Astrocyte (in vitro differentiated cells and primary cell): Measurements from ENCODE around the gene BANK1. TPM values are rescaled to one million over a fixed set of nuclear protein-coding genes. Genes with fewer than 3 reads are reported as not detected.

Experiments
- DNase-seq: peaks from one replicate; pipeline ENCODE4 v3.0.0-alpha.2; 2010; ENCODE audit warnings: low read depth
- FAIRE-seq: peaks from 2 replicates; lab custom pipeline; 2011; peaks lifted over from hg19 to GRCh38; lab: Jason Lieb, UNC
- H2AFZ ChIP-seq: 2 replicates; pipeline ENCODE4 v1.6.0; 2012; ENCODE audit warnings: low read depth, low read length, inconsistent platforms
- H3K27ac ChIP-seq: 2 replicates; pipeline ENCODE4 v1.5.1; 2011; ENCODE audit warnings: low read depth, low read length, inconsistent platforms
- H3K27me3 ChIP-seq: 2 replicates; pipeline ENCODE4 v1.6.0; 2011; ENCODE audit warnings: low read length, inconsistent platforms; ENCODE audit not compliant: insufficient read depth
- H3K36me3 ChIP-seq: 2 replicates; pipeline ENCODE4 v1.5.1; 2011; ENCODE audit warnings: low read length, inconsistent platforms; ENCODE audit not compliant: insufficient read depth
- H3K4me1 ChIP-seq: 2 replicates; pipeline ENCODE4 v1.5.1; 2011; ENCODE audit warnings: low read length, inconsistent platforms; ENCODE audit not compliant: insufficient read depth
- H3K4me2 ChIP-seq: 2 replicates; pipeline ENCODE4 v1.6.0; 2012; ENCODE audit warnings: low read length, inconsistent platforms
- H3K4me3 ChIP-seq: 2 replicates; pipeline ENCODE4 v1.5.1; 2011; ENCODE audit warnings: low read depth, mild to moderate bottlenecking, low read length, inconsistent platforms; ENCODE audit not compliant: insufficient read depth
- H3K79me2 ChIP-seq: 2 replicates; pipeline ENCODE4 v1.6.0; 2012; ENCODE audit warnings: mild to moderate bottlenecking, low read length, inconsistent platforms; ENCODE audit not compliant: insufficient read depth
- H3K9ac ChIP-seq: 2 replicates; pipeline ENCODE4 v1.6.0; 2012; ENCODE audit warnings: mild to moderate bottlenecking, low read length, inconsistent platforms
- H3K9me3 ChIP-seq: 2 replicates; pipeline ENCODE4 v1.5.1; 2012; ENCODE audit warnings: low read depth, mild to moderate bottlenecking, low read length, inconsistent platforms; ENCODE audit not compliant: insufficient read depth
- H4K20me1 ChIP-seq: 2 replicates; pipeline ENCODE4 v1.6.0; 2012; ENCODE audit warnings: low read length, inconsistent platforms; ENCODE audit not compliant: insufficient read depth
- H3K27ac Mint-ChIP-seq: one replicate; pipeline ENCODE4 v1.8.0; 2021; ENCODE audit warnings: mild to moderate bottlenecking, mixed read lengths; ENCODE audit not compliant: unreplicated experiment
- H3K27me3 Mint-ChIP-seq: one replicate; pipeline ENCODE4 v1.8.0; 2021; ENCODE audit warnings: low read depth, mixed read lengths; ENCODE audit not compliant: unreplicated experiment
- H3K36me3 Mint-ChIP-seq: one replicate; pipeline ENCODE4 v1.8.0; 2021; ENCODE audit warnings: low read depth, mixed read lengths; ENCODE audit not compliant: unreplicated experiment
- H3K4me1 Mint-ChIP-seq: one replicate; pipeline ENCODE4 v1.8.0; 2021; ENCODE audit warnings: low read depth, mixed read lengths; ENCODE audit not compliant: unreplicated experiment
- H3K4me3 Mint-ChIP-seq: one replicate; pipeline ENCODE4 v1.8.0; 2021; ENCODE audit warnings: mild to moderate bottlenecking, moderate library complexity, mixed read lengths; ENCODE audit not compliant: unreplicated experiment
- H3K9me3 Mint-ChIP-seq: one replicate; pipeline ENCODE4 v1.8.0; 2021; ENCODE audit warnings: mild to moderate bottlenecking, mixed read lengths; ENCODE audit not compliant: unreplicated experiment
- CTCF ChIP-seq: IDR thresholded peaks from 2 replicates; pipeline ENCODE4 v1.5.1; 2011; ENCODE audit warnings: low read depth, mild to moderate bottlenecking, inconsistent platforms, low read length, moderate library complexity; ENCODE audit not compliant: insufficient read depth
- EZH2 ChIP-seq: IDR thresholded peaks from 2 replicates; pipeline ENCODE4 v1.6.1; 2012; ENCODE audit warnings: mild to moderate bottlenecking, low read length, inconsistent platforms; ENCODE audit not compliant: insufficient read depth
- total RNA-seq: library from RNA; stranded (reverse); gene quantifications from 2 replicates; pipeline ENCODE4 v1.2.1, GENCODE V29; 2021

BANK1 gene
- total RNA-seq, 1 donor from 2014 or later, result 1.3 TPM

GRCh38 chr4:101807351-101807750 lies 16.8 kb downstream of the BANK1 start:
- Histone ChIP-seq H3K4me2 (no peak overlapping the region), H3K4me1 (no peaks in the 10 kb centered on the region), H3K36me3 (no peaks in the 10 kb centered on the region), H4K20me1 (no peaks in the 10 kb centered on the region), H3K79me2 (no peaks in the 10 kb centered on the region), H3K4me3 (no peak overlapping the region), H3K27me3 (no peaks in the 10 kb centered on the region), H3K27ac (no peak overlapping the region), H2AFZ (no peak overlapping the region), H3K9me3 (no peaks in the 10 kb centered on the region), H3K9ac (no peak overlapping the region)
- Mint-ChIP-seq H3K9me3 (no peaks in the 10 kb centered on the region), H3K27me3 (no peaks in the 10 kb centered on the region), H3K4me1 (peaks cover 2% of the 10 kb centered on the region), H3K36me3 (no peaks in the 10 kb centered on the region), H3K4me3 (no peak overlapping the region), H3K27ac (no peak overlapping the region)
- TF ChIP-seq EZH2 (no peak), CTCF (no peak)
- DNase-seq (no peak), FAIRE-seq (no peak)

GRCh38 chr4:101813604-101814003 lies 23.1 kb downstream of the BANK1 start:
- Mint-ChIP-seq H3K4me3 (no peak overlapping the region), H3K4me1 (peaks cover 3% of the 10 kb centered on the region), H3K27me3 (peaks cover 2% of the 10 kb centered on the region), H3K36me3 (no peaks in the 10 kb centered on the region), H3K9me3 (no peaks in the 10 kb centered on the region), H3K27ac (no peak overlapping the region)
- no peaks in the 10 kb centered on the region for H3K9me3 ChIP-seq
- no peak overlapping the region for H2AFZ ChIP-seq
- FAIRE-seq (no peak), DNase-seq (no peak)
- no peaks in the 10 kb centered on the region for H3K79me2 ChIP-seq
- no peaks in the 10 kb centered on the region for H3K36me3 ChIP-seq
- no peak overlapping the region for H3K4me2 ChIP-seq
- H3K4me1 ChIP-seq, result peaks cover 4% of the 10 kb centered on the region
- TF ChIP-seq CTCF (no peak), EZH2 (no peak)
- H3K27ac ChIP-seq, result no peak overlapping the region
- H3K9ac ChIP-seq, result no peak overlapping the region
- no peaks in the 10 kb centered on the region for H4K20me1 ChIP-seq
- H3K4me3 ChIP-seq, result no peak overlapping the region
- no peaks in the 10 kb centered on the region for H3K27me3 ChIP-seq

- Mint-ChIP-seq H3K27ac (peak overlapping the region; percentile 72), H3K9me3 (peaks cover 5% of the 10 kb centered on the region), H3K27me3 (peaks cover 2% of the 10 kb centered on the region), H3K36me3 (no peaks in the 10 kb centered on the region), H3K4me3 (no peak overlapping the region), H3K4me1 (peaks cover 13% of the 10 kb centered on the region)
- Histone ChIP-seq H3K4me3 (no peak overlapping the region), H3K9me3 (no peaks in the 10 kb centered on the region), H3K4me2 (peak overlapping the region; percentile 47), H2AFZ (no peak overlapping the region), H3K27ac (no peak overlapping the region), H3K4me1 (peaks cover 7% of the 10 kb centered on the region), H4K20me1 (no peaks in the 10 kb centered on the region), H3K27me3 (no peaks in the 10 kb centered on the region), H3K79me2 (no peaks in the 10 kb centered on the region), H3K9ac (no peak overlapping the region), H3K36me3 (no peaks in the 10 kb centered on the region)
- no peak for TF ChIP-seq CTCF
- no peak for TF ChIP-seq EZH2
- DNase-seq (peak; percentile 78), FAIRE-seq (peak; percentile 88)
Observed at GRCh38 chr4:101818362-101818761, 27.8 kb downstream of the BANK1 start.
